Measurements from ENCODE around the gene YTHDF1. TPM values are rescaled to one million over a fixed set of nuclear protein-coding genes. Genes with fewer than 3 reads are reported as not detected.

Gene YTHDF1
- total RNA-seq, 1 donor from 2014 or later: 22.2 TPM

DNA sequence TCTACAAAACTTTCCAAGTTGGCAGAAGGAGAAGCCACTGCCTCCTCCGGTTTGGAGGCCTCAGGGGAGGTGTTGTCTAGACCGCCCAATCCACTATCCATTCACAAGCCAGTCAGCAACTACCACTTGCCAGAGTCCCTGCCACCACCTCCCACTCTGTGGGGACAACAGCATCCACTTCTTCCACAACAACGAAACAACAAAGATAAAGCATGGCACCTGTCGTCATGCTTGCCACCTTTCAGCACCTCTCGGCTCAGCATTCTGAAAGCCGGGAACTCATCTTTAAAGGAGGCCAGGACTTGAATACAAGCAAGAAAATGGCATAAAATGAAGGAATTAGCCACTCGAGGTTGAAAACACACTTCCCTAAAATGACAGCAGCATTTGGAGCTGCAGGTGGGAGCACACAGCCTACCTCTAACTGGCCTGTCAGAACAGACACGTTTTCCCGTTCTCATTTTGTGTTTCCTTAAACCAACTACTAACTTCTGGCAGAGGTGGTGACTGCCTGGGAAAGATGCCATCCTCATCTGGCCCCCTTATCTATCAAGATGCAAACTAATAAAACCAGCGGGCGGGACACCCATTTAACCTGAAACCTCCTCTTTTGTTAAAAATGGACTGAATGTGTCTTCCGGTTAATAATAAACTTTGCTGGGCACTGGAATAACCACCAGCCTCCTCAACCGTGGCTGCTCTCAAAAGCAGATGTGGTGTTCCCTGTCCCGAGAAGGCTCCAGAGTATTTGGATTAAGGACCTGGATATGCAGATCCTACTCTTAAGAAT, 21.7 kb downstream of the YTHDF1 start:
- H3K36me3 ChIP-seq: peaks cover 18% of the 10 kb centered on the region
- intact Hi-C loops (cut with micrococcal nuclease): no loop called here
- H3K4me3 ChIP-seq: no peak overlapping the region
- DNase-seq: no peak
- peaks cover 27% of the 10 kb centered on the region for H3K4me1 ChIP-seq
- H3K27ac ChIP-seq (replicated peaks): no peak overlapping the region
- H3K27me3 ChIP-seq (ENCODE audit: low read depth): no peaks in the 10 kb centered on the region
- H3K9me3 ChIP-seq (replicated peaks): no peaks in the 10 kb centered on the region
- TF ChIP-seq, protein P1, sequence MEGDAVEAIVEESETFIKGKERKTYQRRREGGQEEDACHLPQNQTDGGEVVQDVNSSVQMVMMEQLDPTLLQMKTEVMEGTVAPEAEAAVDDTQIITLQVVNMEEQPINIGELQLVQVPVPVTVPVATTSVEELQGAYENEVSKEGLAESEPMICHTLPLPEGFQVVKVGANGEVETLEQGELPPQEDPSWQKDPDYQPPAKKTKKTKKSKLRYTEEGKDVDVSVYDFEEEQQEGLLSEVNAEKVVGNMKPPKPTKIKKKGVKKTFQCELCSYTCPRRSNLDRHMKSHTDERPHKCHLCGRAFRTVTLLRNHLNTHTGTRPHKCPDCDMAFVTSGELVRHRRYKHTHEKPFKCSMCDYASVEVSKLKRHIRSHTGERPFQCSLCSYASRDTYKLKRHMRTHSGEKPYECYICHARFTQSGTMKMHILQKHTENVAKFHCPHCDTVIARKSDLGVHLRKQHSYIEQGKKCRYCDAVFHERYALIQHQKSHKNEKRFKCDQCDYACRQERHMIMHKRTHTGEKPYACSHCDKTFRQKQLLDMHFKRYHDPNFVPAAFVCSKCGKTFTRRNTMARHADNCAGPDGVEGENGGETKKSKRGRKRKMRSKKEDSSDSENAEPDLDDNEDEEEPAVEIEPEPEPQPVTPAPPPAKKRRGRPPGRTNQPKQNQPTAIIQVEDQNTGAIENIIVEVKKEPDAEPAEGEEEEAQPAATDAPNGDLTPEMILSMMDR (IDR thresholded peaks at IDR 0.05; ENCODE audit: borderline replicate concordance): no peak

GRCh38 chr20:63192721-63193120, 23.2 kb downstream of the YTHDF1 start:
- intact Hi-C loops (cut with micrococcal nuclease): no loop called here

GRCh38 chr20:63191400-63191799, 24.5 kb downstream of the YTHDF1 start:
- Histone ChIP-seq H3K9me3 (replicated peaks) (no peaks in the 10 kb centered on the region), H3K4me1 (no peaks in the 10 kb centered on the region), H3K36me3 (peaks cover 15% of the 10 kb centered on the region), H3K27ac (replicated peaks) (no peak overlapping the region), H3K27me3 (ENCODE audit: low read depth) (no peaks in the 10 kb centered on the region), H3K4me3 (no peak overlapping the region)
- no peak for DNase-seq
- TF ChIP-seq, protein P1 (IDR thresholded peaks at IDR 0.05; ENCODE audit: borderline replicate concordance): no peak
- intact Hi-C loops (cut with micrococcal nuclease): no loop called here

More at GRCh38 chr20:63192721-63193120, 23.2 kb downstream of the YTHDF1 start:
- no peaks in the 10 kb centered on the region for H3K9me3 ChIP-seq (replicated peaks)
- H3K27ac ChIP-seq (replicated peaks): no peak overlapping the region
- DNase-seq: no peak
- H3K27me3 ChIP-seq (ENCODE audit: low read depth): no peaks in the 10 kb centered on the region
- H3K4me1 ChIP-seq: peaks cover 13% of the 10 kb centered on the region
- H3K4me3 ChIP-seq: no peak overlapping the region
- TF ChIP-seq, protein P1 (IDR thresholded peaks at IDR 0.05; ENCODE audit: borderline replicate concordance): no peak
- H3K36me3 ChIP-seq: peaks cover 18% of the 10 kb centered on the region

DNA sequence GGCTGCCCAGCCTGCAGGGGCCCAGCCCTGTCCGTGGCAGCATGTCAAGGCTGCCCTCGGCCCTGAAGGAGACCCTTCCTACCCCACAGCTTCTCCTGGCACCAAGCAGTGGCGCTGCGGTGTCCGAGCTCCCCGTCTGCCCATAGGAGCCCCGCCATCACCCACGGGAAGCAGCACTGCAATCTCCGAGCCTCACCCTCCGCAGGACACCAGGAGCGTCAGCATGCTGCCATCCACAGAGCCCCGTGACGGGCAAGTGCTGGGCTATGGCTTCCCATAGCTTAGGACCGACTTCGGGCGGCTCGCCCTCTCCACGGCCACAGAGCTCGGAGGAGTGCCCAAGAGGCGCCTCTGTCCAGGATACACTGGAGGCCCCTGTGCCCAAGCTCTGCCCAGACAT, 25.1 kb downstream of the YTHDF1 start:
- H3K4me1 ChIP-seq: no peaks in the 10 kb centered on the region
- DNase-seq: no peak
- H3K27me3 ChIP-seq (ENCODE audit: low read depth): no peaks in the 10 kb centered on the region
- intact Hi-C loops (cut with micrococcal nuclease): no loop called here
- H3K9me3 ChIP-seq (replicated peaks): no peaks in the 10 kb centered on the region
- H3K4me3 ChIP-seq: no peak overlapping the region
- TF ChIP-seq, protein P1 (IDR thresholded peaks at IDR 0.05; ENCODE audit: borderline replicate concordance): no peak
- peaks cover 13% of the 10 kb centered on the region for H3K36me3 ChIP-seq
- H3K27ac ChIP-seq (replicated peaks): no peak overlapping the region

DNA sequence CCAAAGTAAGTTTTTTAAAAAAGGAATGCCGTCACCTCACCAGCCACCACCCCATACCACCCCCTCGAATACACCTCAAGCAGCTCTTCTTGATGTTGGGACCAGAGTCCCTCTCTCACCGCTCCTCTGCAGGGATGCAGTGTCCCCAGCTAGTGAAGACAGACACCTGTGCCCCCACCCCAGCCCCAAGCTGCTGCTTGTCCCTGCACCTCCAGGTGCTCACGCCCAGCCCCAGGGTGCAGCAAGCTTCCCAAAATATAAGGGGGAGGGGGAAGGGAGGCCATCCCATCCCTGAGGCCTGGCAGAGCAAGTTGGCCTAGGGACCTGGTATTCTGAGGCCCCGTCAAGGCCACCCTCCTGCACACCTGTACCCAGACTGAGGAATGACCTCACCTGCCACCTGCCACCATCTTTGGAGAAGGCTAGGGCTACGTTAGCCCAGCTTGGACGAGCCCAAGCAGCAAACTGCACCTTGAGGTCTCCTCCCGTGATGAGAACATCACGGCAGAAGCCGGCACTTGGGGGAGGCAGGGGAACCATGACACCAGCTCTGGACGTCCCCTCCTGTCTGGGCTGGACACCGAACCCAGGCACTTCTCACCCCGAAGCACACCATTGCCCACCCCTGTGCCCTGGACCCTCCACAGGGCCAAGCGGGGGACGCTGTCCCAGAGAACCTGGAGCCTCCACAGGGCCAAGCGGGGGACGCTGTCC, 25.9 kb downstream of the YTHDF1 start:
- no peaks in the 10 kb centered on the region for H3K9me3 ChIP-seq (replicated peaks)
- H3K27me3 ChIP-seq (ENCODE audit: low read depth): no peaks in the 10 kb centered on the region
- H3K4me3 ChIP-seq: no peak overlapping the region
- peaks cover 5% of the 10 kb centered on the region for H3K36me3 ChIP-seq
- no peaks in the 10 kb centered on the region for H3K4me1 ChIP-seq
- no peak for DNase-seq
- intact Hi-C loops (cut with micrococcal nuclease): no loop called here
- H3K27ac ChIP-seq (replicated peaks): no peak overlapping the region
- TF ChIP-seq, protein P1 (IDR thresholded peaks at IDR 0.05; ENCODE audit: borderline replicate concordance): no peak

All from left ventricle myocardium inferior (tissue), 1 donor.